GM18868 (cell line): ENCODE measurements around the gene TMX4.
A peak's percentile ranks its signal among the peaks of the same experiment; 100 is the strongest.
"Not testable (repeated sequence)": the region's sequence is repeated elsewhere in the genome, so short reads cannot be mapped to it uniquely, and the experiment has no call there.

Source experiments
- ATAC-seq: cut with Tn5 transposase; IDR thresholded peaks from one replicate; pipeline ENCODE4 v1.9.1; 2021; ENCODE audit warnings: mild to moderate bottlenecking, moderate library complexity; ENCODE audit not compliant: unreplicated experiment

The TMX4 gene, protein sequence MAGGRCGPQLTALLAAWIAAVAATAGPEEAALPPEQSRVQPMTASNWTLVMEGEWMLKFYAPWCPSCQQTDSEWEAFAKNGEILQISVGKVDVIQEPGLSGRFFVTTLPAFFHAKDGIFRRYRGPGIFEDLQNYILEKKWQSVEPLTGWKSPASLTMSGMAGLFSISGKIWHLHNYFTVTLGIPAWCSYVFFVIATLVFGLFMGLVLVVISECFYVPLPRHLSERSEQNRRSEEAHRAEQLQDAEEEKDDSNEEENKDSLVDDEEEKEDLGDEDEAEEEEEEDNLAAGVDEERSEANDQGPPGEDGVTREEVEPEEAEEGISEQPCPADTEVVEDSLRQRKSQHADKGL

DNA sequence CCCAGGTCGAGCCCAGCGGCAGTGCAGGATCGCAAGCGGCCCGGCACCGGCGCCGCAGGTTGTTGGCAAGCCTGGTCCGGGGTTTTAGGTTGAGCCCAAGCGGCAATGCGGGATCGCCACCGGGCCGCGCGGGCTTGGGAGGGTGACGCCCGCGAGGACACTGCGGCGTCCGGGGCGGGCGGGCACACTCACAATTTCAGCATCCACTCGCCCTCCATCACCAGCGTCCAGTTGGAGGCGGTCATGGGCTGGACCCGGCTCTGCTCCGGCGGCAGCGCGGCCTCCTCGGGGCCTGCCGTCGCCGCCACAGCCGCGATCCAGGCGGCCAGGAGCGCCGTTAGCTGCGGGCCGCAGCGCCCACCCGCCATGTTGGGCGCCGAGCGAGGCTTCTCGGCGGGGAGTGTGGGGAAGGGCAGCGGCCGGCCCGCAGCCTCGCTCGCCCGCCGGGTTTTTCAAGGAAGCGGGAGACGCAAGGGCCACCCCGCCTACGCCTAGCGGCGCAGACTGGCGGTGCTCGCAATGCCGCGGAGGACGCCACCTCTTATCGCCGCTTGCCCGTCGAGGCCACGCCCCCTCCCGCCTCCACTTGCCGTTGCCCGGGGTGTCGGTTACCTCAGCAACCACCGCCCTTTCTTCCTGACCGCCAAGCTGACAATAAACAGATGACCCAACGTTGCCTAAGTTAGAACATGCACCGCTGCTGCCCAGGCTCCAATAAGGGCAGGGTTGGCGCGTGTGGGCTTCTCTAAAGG lies at the start of gene TMX4:
Gene TMX4, minus strand, starts transcription at position 516 of the 752 bp plus-strand sequence. Its CDS starts 148 bp downstream, at position 368.
- peak; percentile 88 for ATAC-seq

DNA sequence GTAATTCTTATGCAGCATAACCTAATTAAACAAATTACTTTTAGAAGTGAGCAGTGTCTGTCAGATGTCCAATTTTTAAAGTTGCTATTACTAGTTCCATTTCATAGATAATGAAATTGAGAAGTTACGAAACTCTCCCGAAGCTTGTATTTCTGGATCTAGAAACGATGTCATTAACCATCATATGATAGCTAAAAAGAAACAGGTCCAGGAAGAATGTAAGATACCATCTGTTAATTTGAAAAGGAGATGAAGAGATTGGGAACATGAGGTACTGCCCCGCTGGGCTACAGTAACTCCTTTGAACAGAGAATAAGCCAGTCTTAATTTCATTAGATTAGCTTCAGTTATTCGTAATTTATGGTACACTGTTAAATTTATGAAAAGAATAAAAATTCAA lies 47.5 kb upstream of the TMX4 start:
- no peak for ATAC-seq

DNA sequence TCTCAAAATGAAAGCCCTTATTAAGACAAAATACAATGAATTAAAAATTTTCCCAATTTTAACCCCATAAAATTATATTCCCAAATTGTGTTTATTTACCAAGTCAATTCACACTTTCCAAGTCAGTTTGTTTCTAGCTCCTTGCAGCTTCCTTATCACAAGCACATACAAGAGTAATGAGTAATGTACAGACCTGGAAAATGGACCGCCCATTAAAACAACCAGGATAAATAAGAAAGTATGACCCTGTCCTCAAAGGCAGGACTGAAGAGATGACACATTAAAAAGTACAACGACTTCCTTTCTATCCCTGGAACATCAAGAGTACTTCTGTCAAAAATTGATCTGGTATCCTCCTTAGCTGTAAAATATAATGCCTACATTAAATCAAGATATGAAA lies 47.1 kb upstream of the TMX4 start:
- ATAC-seq = no peak

DNA sequence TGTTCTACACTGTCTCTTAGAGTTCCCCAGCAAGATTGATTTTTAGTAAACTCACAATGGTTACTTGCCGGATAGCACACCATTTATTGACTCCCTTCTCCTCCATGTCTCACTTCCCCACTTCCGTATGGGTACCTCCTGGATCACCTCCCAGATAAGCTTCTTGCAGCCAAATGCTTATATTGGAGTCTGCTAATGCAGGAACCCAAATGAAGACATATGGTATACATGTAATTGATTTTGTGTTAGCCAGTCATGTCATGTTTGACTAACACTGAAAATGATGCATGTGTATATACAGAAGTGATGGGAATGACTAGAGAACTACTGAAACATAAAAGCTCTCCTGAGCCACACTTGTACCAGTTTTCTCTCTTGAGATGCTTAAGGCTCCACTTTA lies 46.1 kb upstream of the TMX4 start:
- ATAC-seq = no peak

DNA sequence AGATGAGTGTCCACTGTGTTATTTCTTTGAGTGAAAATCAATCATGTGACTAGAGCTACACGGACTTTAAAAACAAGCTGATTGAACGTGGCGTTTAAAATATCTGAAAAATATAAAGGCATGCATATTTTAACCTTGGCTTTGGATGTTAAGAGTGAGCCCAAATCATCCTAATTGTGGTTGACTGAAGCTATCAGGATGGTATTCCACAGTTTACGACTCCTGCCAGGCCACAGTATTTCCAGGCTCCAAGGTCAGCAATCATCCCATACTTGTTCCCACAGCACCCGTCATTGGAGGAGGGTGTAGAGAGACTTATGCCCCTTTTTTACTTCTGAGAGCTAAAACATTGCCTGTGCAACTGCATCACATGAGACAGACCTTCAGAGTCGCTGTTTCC lies 43.2 kb upstream of the TMX4 start:
- ATAC-seq = no peak

DNA sequence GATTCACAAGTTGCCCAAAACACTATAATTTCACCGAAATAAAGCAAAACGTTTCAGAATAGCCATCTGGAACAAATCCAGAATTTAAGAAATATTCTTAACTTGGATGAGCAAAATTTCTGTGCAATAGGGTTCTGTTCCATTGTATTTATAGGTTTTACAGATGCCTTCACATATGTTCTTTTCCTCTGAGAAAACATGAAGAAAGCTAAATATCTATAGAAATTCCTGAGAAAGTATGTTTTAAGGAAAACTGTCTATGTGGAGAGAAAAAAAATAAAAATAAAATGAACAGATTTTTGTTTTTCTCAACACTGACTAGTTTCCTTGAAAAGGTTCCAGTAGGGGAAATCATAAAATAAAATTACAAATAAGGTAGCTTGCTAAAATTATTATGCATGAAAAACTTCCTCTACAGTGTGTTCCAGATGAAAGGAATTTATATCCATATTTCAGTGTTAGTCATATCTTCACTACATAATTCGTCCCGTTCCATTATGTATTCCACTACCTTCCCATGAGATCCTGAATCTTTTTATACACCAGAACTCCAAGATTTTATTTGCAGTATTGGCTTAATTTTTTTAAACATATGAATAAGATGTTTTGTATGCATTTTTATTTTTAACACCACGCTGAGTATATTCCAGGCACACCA lies 42.4 kb upstream of the TMX4 start:
- no peak for ATAC-seq

DNA sequence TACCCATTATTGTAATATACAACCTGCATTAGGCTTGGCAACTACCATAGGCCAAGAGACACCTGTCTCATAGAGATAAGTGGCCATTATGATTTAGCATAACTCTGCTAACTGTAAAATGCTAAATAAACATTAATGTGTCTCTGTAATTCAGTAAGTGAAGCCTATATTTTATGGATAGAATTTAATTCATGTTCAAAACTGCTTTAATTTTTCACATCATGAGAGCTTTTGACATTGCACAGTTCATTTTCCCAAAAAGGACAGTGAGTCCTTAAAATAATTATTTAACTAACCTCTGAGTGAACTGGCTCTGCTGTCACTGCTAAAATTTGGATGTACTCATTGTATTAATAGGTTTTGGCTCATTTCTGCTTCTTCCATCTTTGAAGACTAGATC lies 41.4 kb upstream of the TMX4 start:
- no peak for ATAC-seq

DNA sequence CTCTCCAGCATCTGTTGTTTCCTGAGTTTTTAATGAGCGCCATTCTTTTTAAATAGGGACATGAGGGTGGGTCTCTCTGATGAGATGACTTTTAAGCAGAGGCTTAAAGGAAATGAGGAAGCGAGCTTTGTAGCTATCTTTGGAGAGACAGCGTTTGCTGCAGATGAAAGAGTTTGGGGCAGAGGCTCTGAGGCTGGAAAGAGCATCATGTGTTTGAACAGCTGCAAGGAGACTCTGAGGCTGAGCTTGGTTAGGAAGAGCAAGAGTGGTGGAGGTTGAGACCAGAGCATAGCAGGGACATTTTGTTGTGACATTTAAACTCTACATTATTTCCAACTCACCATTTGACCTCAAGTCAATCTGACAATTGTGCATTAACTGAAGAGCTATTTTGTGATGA lies 38.3 kb upstream of the TMX4 start:
- ATAC-seq = no peak

DNA sequence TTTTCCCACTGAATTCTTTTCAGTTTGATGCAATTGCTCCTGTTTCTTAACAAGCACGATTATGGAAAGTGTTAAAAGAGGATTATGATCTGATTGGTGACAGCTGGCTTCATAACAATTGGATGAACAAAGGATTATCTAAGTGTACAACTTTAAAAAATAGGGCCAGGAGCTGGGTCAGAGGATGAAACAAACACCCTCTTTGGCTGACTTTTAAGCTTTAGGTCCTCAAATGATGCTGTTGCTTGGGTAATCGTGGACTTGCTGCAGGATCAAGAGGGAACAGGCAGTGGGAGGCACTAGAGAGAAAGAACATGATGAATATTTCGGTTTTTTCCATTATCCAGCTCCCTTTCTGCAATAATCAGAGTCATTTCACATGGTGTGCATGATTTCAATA lies 35.5 kb upstream of the TMX4 start:
- no peak for ATAC-seq

DNA sequence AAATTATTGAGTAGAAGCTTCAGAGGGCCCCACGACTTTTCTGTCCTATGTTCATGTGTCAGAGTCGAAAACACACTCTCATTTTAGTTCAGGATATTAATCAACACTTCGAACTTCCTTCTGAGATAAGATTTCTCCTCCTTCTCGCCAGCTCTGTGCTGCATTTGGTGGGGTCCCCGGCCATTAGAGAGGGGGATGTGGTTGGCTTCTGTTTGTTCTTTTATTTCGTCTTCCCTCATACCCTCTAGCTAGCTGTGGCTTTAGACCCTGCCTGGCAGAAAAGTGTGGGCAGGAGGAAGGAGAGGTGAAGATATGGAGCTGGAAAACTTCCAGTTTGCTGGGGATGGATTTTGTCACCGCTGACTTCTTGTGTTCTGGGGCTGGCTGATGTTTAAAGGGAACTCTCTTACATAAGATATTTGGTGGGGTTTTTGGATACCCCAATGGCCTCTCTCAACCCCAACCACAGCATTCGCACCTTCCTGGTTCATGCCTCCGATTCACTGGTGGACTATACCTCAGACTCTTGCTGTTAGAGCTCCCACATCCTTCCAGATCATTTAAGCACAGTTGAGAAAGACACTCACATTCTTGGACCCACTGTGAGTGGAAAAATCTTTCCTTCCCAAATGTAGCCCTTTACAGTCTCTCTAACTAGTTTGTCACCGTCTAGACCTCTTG lies 30.7 kb upstream of the TMX4 start:
- no peak for ATAC-seq

DNA sequence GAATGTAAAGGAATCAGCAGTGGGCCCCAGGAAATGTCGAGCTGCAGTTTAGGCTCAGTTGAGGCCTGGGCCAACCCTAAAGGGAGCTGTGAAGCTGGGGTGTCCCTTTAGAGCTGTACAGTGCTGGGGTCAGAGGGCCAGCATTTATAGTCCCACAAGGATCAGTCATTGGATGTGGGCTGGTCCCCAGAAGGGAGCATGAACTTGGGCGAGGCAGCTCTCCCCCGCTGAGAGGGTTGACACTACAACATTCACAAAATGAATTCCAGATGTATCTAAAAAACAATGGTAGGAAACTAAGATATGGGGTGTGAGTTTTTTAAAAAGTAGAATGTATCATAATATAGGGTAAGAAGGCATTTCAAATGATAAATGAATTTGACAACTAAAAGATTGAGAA lies 29.7 kb upstream of the TMX4 start:
- no peak for ATAC-seq

DNA sequence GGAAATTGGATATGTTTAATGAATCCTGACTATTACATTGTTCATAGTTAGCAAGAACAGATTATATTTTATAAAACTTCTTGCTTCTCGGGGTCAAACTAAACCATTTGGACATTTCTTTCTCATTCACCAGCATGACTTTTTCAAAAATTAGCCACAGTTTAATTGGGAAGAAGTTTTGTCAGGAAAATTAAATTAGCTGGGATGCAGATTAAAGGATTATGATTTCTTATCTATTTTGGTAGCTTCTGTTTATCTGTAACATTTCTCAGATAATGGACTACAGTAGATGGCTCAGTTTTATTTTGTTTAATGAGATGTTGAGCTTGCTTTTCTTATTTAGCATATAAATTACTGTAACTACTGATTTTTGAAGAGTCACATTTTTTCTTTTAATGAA lies 26.4 kb upstream of the TMX4 start:
- ATAC-seq = no peak

DNA sequence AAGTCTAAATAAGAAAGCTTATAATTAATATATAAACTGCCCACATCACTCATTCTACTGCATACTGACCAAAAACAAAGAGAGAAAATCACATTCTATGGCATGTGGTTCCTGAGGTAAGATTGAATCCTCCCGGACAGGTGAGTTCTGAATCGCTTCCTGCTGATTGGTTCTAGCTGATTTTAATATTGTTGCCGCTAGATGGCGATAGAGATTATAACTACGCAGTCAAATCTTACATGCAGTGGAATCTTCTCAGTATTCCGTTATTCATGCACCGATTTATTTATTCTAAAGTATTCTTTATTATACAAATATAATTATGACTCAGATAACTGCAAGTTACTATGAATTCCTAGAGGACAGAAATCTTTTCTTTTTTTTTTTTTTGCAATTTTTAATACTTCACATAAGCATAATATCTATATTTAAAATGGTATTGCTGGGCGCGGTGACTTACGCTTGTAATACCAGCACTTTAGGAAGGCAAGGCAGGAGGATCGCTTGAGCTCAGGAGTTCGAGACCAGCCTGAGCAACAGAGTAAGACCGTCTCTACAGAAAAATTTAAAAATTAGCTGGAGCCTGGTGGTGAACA lies 24.2 kb upstream of the TMX4 start:
- ATAC-seq = peak; percentile 90

DNA sequence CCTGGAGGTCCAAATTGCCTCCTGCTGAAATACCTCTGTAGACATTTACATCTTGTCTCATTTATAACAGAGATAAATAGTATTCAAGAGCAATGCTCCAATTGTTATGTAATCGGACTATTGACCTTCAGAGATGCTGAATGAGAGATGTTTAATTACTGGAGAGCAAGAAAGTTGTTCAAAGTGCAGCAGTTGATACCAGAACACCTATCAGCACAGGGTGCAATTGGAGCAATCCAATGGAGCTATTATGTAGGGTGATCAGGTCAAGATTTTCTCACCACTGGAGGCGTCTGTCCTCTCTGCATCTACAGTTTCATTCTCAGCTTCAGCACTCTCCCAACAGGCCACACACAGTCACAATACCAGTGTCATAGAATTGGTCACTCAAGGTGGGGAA lies 19.5 kb upstream of the TMX4 start:
- no peak for ATAC-seq

DNA sequence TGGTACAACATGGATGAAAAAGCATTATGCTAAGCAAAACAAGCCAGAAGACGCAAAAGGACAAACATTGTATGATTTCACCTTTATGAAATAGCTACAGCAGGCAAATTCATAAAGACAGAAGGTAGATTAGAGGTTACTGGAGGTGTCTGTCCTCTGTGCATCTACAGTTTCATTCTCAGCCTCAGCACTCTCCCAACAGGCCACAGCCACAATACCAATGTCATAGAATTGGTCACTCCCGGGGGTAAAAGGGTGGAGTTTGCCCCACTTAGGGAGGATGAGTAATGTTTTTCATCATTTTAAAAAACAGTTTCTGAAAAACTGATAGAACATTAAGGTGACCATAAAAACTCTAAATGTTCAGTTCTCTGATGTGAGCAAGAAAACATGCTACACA lies 17.2 kb upstream of the TMX4 start:
- no peak for ATAC-seq

DNA sequence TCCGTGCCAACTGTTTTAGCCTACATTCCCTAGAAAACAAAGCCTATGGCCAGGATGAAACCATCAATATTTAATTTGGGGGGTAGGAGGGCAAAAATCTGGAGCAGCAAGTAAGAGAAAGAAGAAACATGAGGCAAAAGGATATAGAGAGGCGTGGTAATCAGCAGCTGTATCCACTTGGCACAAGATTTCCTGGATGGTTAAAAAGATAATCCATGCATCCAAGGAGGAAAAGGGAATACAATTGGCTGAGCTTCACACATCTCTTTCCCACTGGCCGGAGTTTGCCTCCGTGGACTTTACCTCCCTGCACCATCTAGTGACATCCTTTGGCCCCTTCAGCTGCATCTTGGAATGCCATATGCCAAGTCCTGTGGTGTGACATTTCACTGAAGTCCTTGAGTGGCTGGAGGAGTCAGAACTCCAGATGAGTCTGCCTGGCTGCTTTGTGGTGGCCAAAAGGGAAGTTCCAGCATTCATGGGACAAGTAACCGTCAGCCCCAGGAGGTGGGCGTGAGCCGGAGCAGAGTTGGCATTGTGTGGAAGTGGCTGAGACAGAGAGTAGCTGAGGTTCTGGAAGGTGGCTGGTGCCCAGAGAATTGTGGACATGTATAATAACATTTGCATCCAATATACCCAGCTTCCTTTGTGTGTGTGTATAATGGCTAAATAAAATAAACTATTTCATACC lies 13.7 kb upstream of the TMX4 start:
- ATAC-seq = no peak

DNA sequence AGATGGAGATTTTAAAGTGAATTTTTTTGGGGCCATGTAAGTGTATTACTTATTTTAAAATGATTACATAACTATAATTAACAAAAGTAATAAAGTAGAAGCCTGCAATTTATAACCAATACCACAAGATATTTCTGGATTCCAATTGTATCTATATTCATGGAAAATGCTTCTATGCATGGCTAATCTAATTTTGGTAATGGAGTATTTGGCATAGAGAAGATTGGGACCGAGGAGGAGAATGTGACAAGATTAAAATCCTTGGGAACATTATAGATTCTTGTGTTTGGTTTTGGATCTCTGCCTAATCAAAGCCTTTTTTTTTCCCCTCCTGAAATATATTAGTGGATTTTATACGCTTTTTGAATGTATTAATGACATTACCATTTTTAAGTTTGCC lies 12.9 kb upstream of the TMX4 start:
- no peak for ATAC-seq

DNA sequence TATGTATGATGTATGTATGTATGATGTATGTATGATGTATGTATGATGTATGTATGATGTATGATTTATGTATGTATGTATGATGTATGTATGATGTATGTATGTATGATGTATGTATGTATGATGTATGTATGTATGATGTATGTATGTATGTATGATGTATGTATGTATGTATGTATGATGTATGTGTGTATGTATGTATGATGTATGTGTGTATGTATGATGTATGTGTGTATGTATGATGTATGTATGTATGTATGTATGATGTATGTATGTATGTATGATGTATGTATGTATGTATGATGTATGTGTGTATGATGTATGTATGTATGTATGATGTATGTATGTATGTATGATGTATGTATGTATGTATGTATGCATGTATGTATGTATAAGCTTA lies 12.0 kb upstream of the TMX4 start:
- not testable (repeated sequence) for ATAC-seq

DNA sequence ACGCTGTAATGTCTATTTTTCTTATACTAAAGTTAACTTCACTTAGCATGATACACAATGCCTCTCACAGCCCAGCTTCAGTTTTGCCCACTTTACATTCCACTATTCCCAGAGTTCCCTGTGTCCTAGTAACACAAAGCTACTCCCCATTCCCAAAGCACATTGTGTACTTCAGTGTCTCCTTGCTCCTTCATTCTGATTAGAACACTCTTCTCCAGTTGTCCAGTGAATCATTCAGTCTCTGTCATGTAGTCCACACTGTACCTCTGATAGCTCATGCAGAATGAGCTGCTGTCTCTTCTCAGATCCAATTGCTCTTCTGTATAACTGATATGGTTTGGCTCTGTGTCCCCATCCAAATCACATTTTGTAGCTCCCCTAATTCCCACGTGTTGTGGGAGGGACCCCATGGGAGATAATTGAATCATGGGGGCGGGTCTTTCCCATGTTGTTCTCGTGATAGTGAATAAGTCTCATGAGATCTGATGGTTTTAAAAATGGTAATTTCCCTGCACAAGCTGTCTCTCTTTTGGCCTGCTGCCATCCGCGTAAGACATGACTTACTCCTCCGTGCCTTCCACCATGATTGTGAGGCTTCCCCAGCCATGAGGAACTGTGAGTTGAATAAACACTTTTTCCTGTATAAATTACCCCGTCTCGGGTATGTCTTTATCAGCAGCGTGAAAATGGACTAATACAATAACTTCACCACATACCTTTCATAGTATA lies 2.1 kb upstream of the TMX4 start:
- ATAC-seq = no peak
